HCT116 (cell line): ENCODE results near the gene AP2A1. TPM values are rescaled to one million over a fixed set of nuclear protein-coding genes. Genes with fewer than 3 reads are reported as not detected.

Experiments used
- ATAC-seq: fragments of 200-7000 bp; cut with Tn5 transposase; 2 replicates; pipeline ENCODE4 v1.9.1; 2020; ENCODE audit warnings: mild to moderate bottlenecking, moderate library complexity
- BruUV-seq: library from RNA; stranded (reverse); fragments of 400-500 nt; replicated peaks from 2 replicates; lab custom pipeline; 2021; lab: Mats Ljungman, UMichigan
- CTCF ChIA-PET: fragments of 300-600 bp; sonication (Branson Sonifier 250); formaldehyde crosslinking; loops from one replicate; lab custom pipeline; 2021; ENCODE audit warnings: antibody characterized with exemption; lab: Charles Lee
- POLR2A ChIA-PET: fragments of 300-600, 350-600 bp; sonication (Branson Sonifier 250); formaldehyde crosslinking; loops from one replicate; lab custom pipeline; 2021; ENCODE audit warnings: antibody characterized with exemption; lab: Charles Lee
- RAD21 ChIA-PET, 2 experiments: fragments of 300-600 bp; sonication (Branson Sonifier 250); formaldehyde crosslinking; loops; one replicate each; lab custom pipeline; 2023; ENCODE audit warnings: low total read pairs in 2 of 2; ENCODE audit not compliant: uncharacterized antibody in 2 of 2, unreplicated experiment in 2 of 2, low non-redundant PET in 1 of 2; lab: Charles Lee
- DNase-seq: peaks from one replicate; pipeline ENCODE4 v3.0.0-alpha.2; 2010; ENCODE audit warnings: low read depth, low spot score
- H2AFZ ChIP-seq: fragments of 200-600 bp; shearing (Covaris generic), sonication (generic); 2 replicates; pipeline ENCODE4 v1.6.1; 2017; ENCODE audit warnings: low read depth, mixed run types, mixed read lengths, antibody characterized with exemption, low read length; ENCODE audit not compliant: poor library complexity, severe bottlenecking
- H3K27ac ChIP-seq: 2 replicates; pipeline ENCODE4 v1.5.1; 2012; ENCODE audit warnings: low read depth, low read length
- H3K27me3 ChIP-seq: fragments of 200-600 bp; sonication (generic); 2 replicates; pipeline ENCODE4 v1.6.1; 2016; ENCODE audit warnings: mixed run types, low read length, mixed read lengths; ENCODE audit not compliant: insufficient read depth
- H3K36me3 ChIP-seq, 2 experiments: fragments of 200-500 bp in 1 of 2; fragments of 200-600 bp in 1 of 2; sonication (Bioruptor generic) in 1 of 2; sonication (generic) in 1 of 2; 2 replicates each; pipeline versions ENCODE4 v1.5.1 to v1.6.1; 2014 to 2016; ENCODE audit warnings: low read length in 2 of 2, inconsistent platforms in 1 of 2, mixed read lengths in 1 of 2, mixed run types in 1 of 2; ENCODE audit not compliant: insufficient read depth in 2 of 2, control insufficient read depth in 1 of 2
- H3K4me1 ChIP-seq, 2 experiments: fragments of 200-600 bp in 1 of 2; sonication (generic) in 1 of 2; 2 replicates each; pipeline versions ENCODE4 v1.5.1 to v1.6.1; 2012 to 2017; ENCODE audit warnings: low read length in 2 of 2, inconsistent platforms in 1 of 2, mild to moderate bottlenecking in 1 of 2, mixed read lengths in 1 of 2, mixed run types in 1 of 2, moderate library complexity in 1 of 2; ENCODE audit not compliant: insufficient read depth in 2 of 2, control insufficient read depth in 1 of 2
- H3K4me2 ChIP-seq: fragments of 200-600 bp; sonication (generic); 2 replicates; pipeline ENCODE4 v1.6.1; 2017; ENCODE audit warnings: mixed run types, low read length, mixed read lengths
- H3K4me3 ChIP-seq, 2 experiments: fragments of 200-600 bp in 1 of 2; sonication (generic) in 1 of 2; replicated peaks in 1 of 2; 2 replicates each; pipeline ENCODE4 v1.5.1; 2011 to 2016; ENCODE audit warnings: low read length in 2 of 2, control low read depth in 1 of 2, low read depth in 1 of 2, mild to moderate bottlenecking in 1 of 2, mixed read lengths in 1 of 2, mixed run types in 1 of 2
- H3K79me2 ChIP-seq: fragments of 200-600 bp; sonication (generic); 2 replicates; pipeline ENCODE4 v1.6.1; 2017; ENCODE audit warnings: mild to moderate bottlenecking, mixed run types, low read length, moderate library complexity, mixed read lengths; ENCODE audit not compliant: insufficient read depth
- H3K9ac ChIP-seq: fragments of 200-600 bp; sonication (generic); 2 replicates; pipeline ENCODE4 v1.6.1; 2016; ENCODE audit warnings: low read length, mixed read lengths
- H3K9me2 ChIP-seq: fragments of 200-600 bp; sonication (generic), shearing (Covaris generic); 2 replicates; pipeline ENCODE4 v1.6.1; 2017; ENCODE audit warnings: mixed run types, mild to moderate bottlenecking, moderate library complexity; ENCODE audit not compliant: insufficient read depth
- H3K9me3 ChIP-seq, 2 experiments: fragments of 200-500 bp in 1 of 2; fragments of 200-600 bp in 1 of 2; sonication (Bioruptor generic) in 1 of 2; sonication (generic) in 1 of 2; 2 replicates each; pipeline ENCODE4 v1.6.1; 2014 to 2017; ENCODE audit warnings: low read length in 2 of 2, mixed read lengths in 2 of 2, inconsistent platforms in 1 of 2, low read depth in 1 of 2, mild to moderate bottlenecking in 1 of 2, mixed run types in 1 of 2, moderate library complexity in 1 of 2; ENCODE audit not compliant: control insufficient read depth in 1 of 2, insufficient read depth in 1 of 2
- H4K20me1 ChIP-seq: fragments of 200-600 bp; sonication (generic), shearing (Covaris generic); 2 replicates; pipeline ENCODE4 v1.6.1; 2017; ENCODE audit warnings: mixed run types, mild to moderate bottlenecking, moderate library complexity; ENCODE audit not compliant: insufficient read depth
- CTCF ChIP-seq, 3 experiments: fragments of 200-600 bp in 1 of 3; sonication (generic) in 1 of 3; IDR thresholded peaks in 2 of 3; conservative IDR thresholded peaks in 1 of 3; 2 replicates each; pipeline ENCODE4 v1.5.1; 2012 to 2017; ENCODE audit warnings: low read depth in 2 of 3, low read length in 2 of 3, antibody characterized with exemption in 1 of 3, borderline replicate concordance in 1 of 3, control low read depth in 1 of 3, mild to moderate bottlenecking in 1 of 3, mixed read lengths in 1 of 3, mixed run types in 1 of 3, moderate library complexity in 1 of 3; ENCODE audit not compliant: insufficient read depth in 1 of 3
- ELF1 ChIP-seq: IDR thresholded peaks from 2 replicates; pipeline ENCODE4 v1.6.1; 2012; ENCODE audit warnings: low read depth, borderline replicate concordance
- EZH2phosphoT487 ChIP-seq: fragments of 200-600 bp; IDR thresholded peaks from 2 replicates; pipeline ENCODE4 v1.6.1; 2018; ENCODE audit warnings: antibody characterized with exemption, borderline replicate concordance
- JUND ChIP-seq: IDR thresholded peaks from 2 replicates; pipeline ENCODE4 v1.6.1; 2012
- MAX ChIP-seq: IDR thresholded peaks from 2 replicates; pipeline ENCODE4 v1.6.1; 2012
- RAD21 ChIP-seq: IDR thresholded peaks from 2 replicates; pipeline ENCODE4 v1.6.1; 2012; ENCODE audit warnings: low read depth, mild to moderate bottlenecking
- ZBTB33 ChIP-seq: IDR thresholded peaks from 2 replicates; pipeline ENCODE4 v1.6.1; 2011; ENCODE audit warnings: mild to moderate bottlenecking, low read length, moderate library complexity; ENCODE audit not compliant: insufficient replicate concordance; ENCODE audit errors: extremely low read depth
- ZFX ChIP-seq: fragments of 450-650 bp; IDR thresholded peaks from 2 replicates; pipeline ENCODE4 v1.6.1; 2017
- intact Hi-C: fragments of 100-400 bp; cut with micrococcal nuclease; formaldehyde crosslinking; loops from 2 replicates; pipeline ENCODE4 v1.10.0; 2022
- total RNA-seq: library from RNA; stranded (reverse); gene quantifications from one replicate; pipeline ENCODE4 v1.2.1, GENCODE V29; 2021; ENCODE audit not compliant: unreplicated experiment

Gene AP2A1
- total RNA-seq, 1 experiment from 2014 or later: 102 TPM

GRCh38 chr19:49844138-49845095 lies 77.6 kb downstream of the AP2A1 start:
- peaks cover 3 to 4% of the 10 kb centered on the region in 2 experiments; a peak in 3 of 4 replicates for H3K36me3 ChIP-seq
- RAD21 ChIA-PET: no interaction called here
- H3K4me3 ChIP-seq: no peak overlapping the region
- ATAC-seq (no peak), DNase-seq (no peak)
- H3K4me2 ChIP-seq: no peak overlapping the region
- H3K27ac ChIP-seq: no peak overlapping the region
- H2AFZ ChIP-seq: no peak overlapping the region
- no peaks in the 10 kb centered on the region for H3K79me2 ChIP-seq
- no peaks in the 10 kb centered on the region for H3K27me3 ChIP-seq
- CTCF ChIA-PET: no interaction called here
- TF ChIP-seq JUND (no peak), ZFX (no peak), CTCF (IDR thresholded peaks at IDR 0.05 in 2 of 3, conservative IDR thresholded peaks at IDR 0.05 in 1 of 3; ENCODE audit: borderline replicate concordance in 1 of 3, insufficient read depth in 1 of 3, low read depth in 2 of 3, low read length in 2 of 3) (no peak), EZH2phosphoT487 (no peak), MAX (no peak)
- H4K20me1 ChIP-seq: no peaks in the 10 kb centered on the region
- no peak overlapping the region for H3K9ac ChIP-seq
- no TSS peak for BruUV-seq
- intact Hi-C loops: no loop called here
- no peaks in the 10 kb centered on the region for H3K9me2 ChIP-seq
- H3K4me1 ChIP-seq: peaks cover 17 to 20% of the 10 kb centered on the region in 2 experiments
- POLR2A ChIA-PET: no interaction called here
- no peaks in the 10 kb centered on the region for H3K9me3 ChIP-seq

- intact Hi-C loops: no loop called here
- no peak overlapping the region for H3K27ac ChIP-seq
- no peak overlapping the region for H3K4me3 ChIP-seq
- H4K20me1 ChIP-seq: no peaks in the 10 kb centered on the region
- no peaks in the 10 kb centered on the region for H3K79me2 ChIP-seq
- RAD21 ChIA-PET: no interaction called here
- CTCF ChIA-PET: no interaction called here
- H3K4me2 ChIP-seq: no peak overlapping the region
- H3K27me3 ChIP-seq: no peaks in the 10 kb centered on the region
- peaks cover 26 to 30% of the 10 kb centered on the region in 2 experiments for H3K4me1 ChIP-seq
- no TSS peak for BruUV-seq
- H3K9me3 ChIP-seq: no peaks in the 10 kb centered on the region
- POLR2A ChIA-PET: no interaction called here
- H3K9me2 ChIP-seq: no peaks in the 10 kb centered on the region
- no peaks in the 10 kb centered on the region for H3K36me3 ChIP-seq
- DNase-seq (no peak), ATAC-seq (no peak)
- H3K9ac ChIP-seq: no peak overlapping the region
- no peak overlapping the region for H2AFZ ChIP-seq
- no peak for TF ChIP-seq ELF1
- TF ChIP-seq ZBTB33: no peak
- no peak for TF ChIP-seq JUND
- no peak for TF ChIP-seq RAD21
- no peak for TF ChIP-seq CTCF (IDR thresholded peaks at IDR 0.05 in 2 of 3, conservative IDR thresholded peaks at IDR 0.05 in 1 of 3; ENCODE audit: borderline replicate concordance in 1 of 3, insufficient read depth in 1 of 3, low read depth in 2 of 3, low read length in 2 of 3)
- TF ChIP-seq ZFX: no peak
Observed at GRCh38 chr19:49845414-49845813, 78.6 kb downstream of the AP2A1 start.
